HEK293 (cell line): ENCODE data around the gene M1AP.

ENCODE experiments used
- CTCF ChIA-PET: fragments of 350-600 bp; formaldehyde crosslinking; extraction: SDS; loops from one replicate; lab custom pipeline; 2021; ENCODE audit warnings: antibody characterized with exemption; lab: Yijun Ruan, JAX
- POLR2A ChIA-PET: fragments of 300-600 bp; formaldehyde crosslinking; extraction: SDS; loops from one replicate; lab custom pipeline; 2020; ENCODE audit warnings: antibody characterized with exemption, inconsistent platforms; lab: Yijun Ruan, JAX
- H3K27ac ChIP-seq: fragments of 200-500 bp; sonication (Bioruptor generic); 2 replicates; pipeline ENCODE4 v1.5.1; 2014; ENCODE audit warnings: low read depth, low read length, control low read depth, inconsistent platforms; ENCODE audit errors: extremely low read depth
- H3K36me3 ChIP-seq, 2 experiments: fragments of 200-500 bp in 1 of 2; sonication (Bioruptor generic) in 1 of 2; 1 replicate in 1 of 2; 2 replicates in 1 of 2; pipeline ENCODE4 v1.5.1; 2014 to 2017; ENCODE audit warnings: inconsistent platforms in 2 of 2, low read length in 2 of 2; ENCODE audit not compliant: control insufficient read depth in 2 of 2, insufficient read depth in 1 of 2
- H3K4me1 ChIP-seq: fragments of 200-500 bp; sonication (Bioruptor generic); 2 replicates; pipeline ENCODE4 v1.5.1; 2014; ENCODE audit warnings: mild to moderate bottlenecking, low read length, inconsistent platforms; ENCODE audit not compliant: control insufficient read depth, insufficient read depth
- H3K4me3 ChIP-seq: 2 replicates; pipeline ENCODE4 v1.5.1; 2011; ENCODE audit warnings: low read depth, mild to moderate bottlenecking, control low read depth, low read length, moderate library complexity
- H3K9me3 ChIP-seq: fragments of 200-500 bp; sonication (Bioruptor generic); 2 replicates; pipeline ENCODE4 v1.5.1; 2014; ENCODE audit warnings: low read depth, low read length, inconsistent platforms; ENCODE audit not compliant: control insufficient read depth, insufficient read depth
- ATF2 ChIP-seq: fragments of 450-650 bp; formaldehyde crosslinking; IDR thresholded peaks from 2 replicates; pipeline ENCODE4 v1.5.1; 2016; ENCODE audit warnings: missing biosample characterization, missing genetic modification characterization, low read depth
- KLF1 ChIP-seq: fragments of 450-650 bp; formaldehyde crosslinking; IDR thresholded peaks from 2 replicates; pipeline ENCODE4 v1.5.1; 2016; ENCODE audit warnings: missing biosample characterization, missing genetic modification characterization
- RBAK ChIP-seq: fragments of 450-650 bp; formaldehyde crosslinking; IDR thresholded peaks from 2 replicates; pipeline ENCODE4 v1.5.1; 2016; ENCODE audit warnings: missing biosample characterization, missing genetic modification characterization
- REPIN1 ChIP-seq: fragments of 450-650 bp; formaldehyde crosslinking; IDR thresholded peaks from 2 replicates; pipeline ENCODE4 v1.5.1; 2017; ENCODE audit warnings: missing biosample characterization, missing genetic modification characterization, low read depth
- SP7 ChIP-seq: fragments of 450-650 bp; formaldehyde crosslinking; IDR thresholded peaks from 2 replicates; pipeline ENCODE4 v1.5.1; 2016; ENCODE audit warnings: missing biosample characterization, missing genetic modification characterization
- TCF7L2 ChIP-seq: IDR thresholded peaks from 2 replicates; pipeline ENCODE4 v1.6.1; 2011; ENCODE audit warnings: low read depth, mild to moderate bottlenecking, inconsistent platforms, low read length, moderate library complexity, borderline replicate concordance
- ZBTB21 ChIP-seq: fragments of 450-650 bp; formaldehyde crosslinking; IDR thresholded peaks from 2 replicates; pipeline ENCODE4 v1.5.1; 2017; ENCODE audit warnings: missing biosample characterization, missing genetic modification characterization
- ZFHX2 ChIP-seq: fragments of 450-650 bp; formaldehyde crosslinking; conservative IDR thresholded peaks from 2 replicates; pipeline ENCODE4 v1.5.1; 2016; ENCODE audit warnings: missing biosample characterization, missing genetic modification characterization
- ZNF184 ChIP-seq: fragments of 450-650 bp; IDR thresholded peaks from 2 replicates; pipeline ENCODE4 v1.5.1; 2018; ENCODE audit warnings: missing biosample characterization, mild to moderate bottlenecking, missing genetic modification characterization
- ZNF335 ChIP-seq: fragments of 450-650 bp; formaldehyde crosslinking; conservative IDR thresholded peaks from 2 replicates; pipeline ENCODE4 v1.5.1; 2016; ENCODE audit warnings: missing biosample characterization, missing genetic modification characterization
- ZNF398 ChIP-seq: fragments of 450-650 bp; formaldehyde crosslinking; IDR thresholded peaks from 2 replicates; pipeline ENCODE4 v1.5.1; 2017; ENCODE audit warnings: missing biosample characterization, missing genetic modification characterization
- ZNF596 ChIP-seq: fragments of 450-650 bp; IDR thresholded peaks from 2 replicates; pipeline ENCODE4 v1.5.0; 2018; ENCODE audit warnings: missing biosample characterization, mild to moderate bottlenecking, missing genetic modification characterization, moderate library complexity
- ZNF629 ChIP-seq: fragments of 450-650 bp; formaldehyde crosslinking; IDR thresholded peaks from 2 replicates; pipeline ENCODE4 v1.5.1; 2017; ENCODE audit warnings: missing biosample characterization, missing genetic modification characterization
- ZNF670 ChIP-seq: fragments of 450-650 bp; formaldehyde crosslinking; IDR thresholded peaks from 2 replicates; pipeline ENCODE4 v1.5.1; 2016; ENCODE audit warnings: missing biosample characterization, missing genetic modification characterization, low read depth
- ZNF704 ChIP-seq: fragments of 450-650 bp; formaldehyde crosslinking; IDR thresholded peaks from 2 replicates; pipeline ENCODE4 v1.5.1; 2016; ENCODE audit warnings: missing biosample characterization, missing genetic modification characterization
- ZNF830 ChIP-seq: fragments of 450-650 bp; IDR thresholded peaks from 2 replicates; pipeline ENCODE4 v1.5.0; 2018; ENCODE audit warnings: missing biosample characterization, missing genetic modification characterization, low read depth, mild to moderate bottlenecking, moderate library complexity

Gene M1AP

GRCh38 chr2:74617122-74617521 lies 31.0 kb downstream of the M1AP start:
- Histone ChIP-seq H3K4me1 (no peaks in the 10 kb centered on the region), H3K4me3 (no peak overlapping the region), H3K36me3 (no peaks in the 10 kb centered on the region), H3K9me3 (no peaks in the 10 kb centered on the region), H3K27ac (no peak overlapping the region)
- 0 out of 2 replicates have a peak, but pooled peaks have one; percentile 34 for TF ChIP-seq ZBTB21 (tag by site-specific recombination)
- peak; percentile 49; the same call in 1 of the 2 replicates for TF ChIP-seq ZNF629 (tag by site-specific recombination)
- TF ChIP-seq ATF2 (tag by site-specific recombination), result peak; percentile 38; the same call in 1 of the 2 replicates
- TF ChIP-seq ZFHX2 (tag by site-specific recombination), result 0 out of 2 replicates have a peak, but pooled peaks have one; percentile 12
- TF ChIP-seq ZNF596 (tag by site-specific recombination), result no peak
- TF ChIP-seq ZNF704 (tag by site-specific recombination), result no peak
- ChIA-PET CTCF (interaction anchor here (1.2 kb wide), 2 partner anchors 29 to 31 kb away, joined by 4 read pairs; no protein-coding TSS in a partner anchor), POLR2A (no interaction called here)

GRCh38 chr2:74606927-74607326 lies 41.2 kb downstream of the M1AP start:
- TF ChIP-seq ZNF830, result no peak
- TF ChIP-seq, all 188 proteins: peak for 0
- H3K9me3 ChIP-seq, result no peaks in the 10 kb centered on the region
- H3K4me1 ChIP-seq, result 0 out of 2 replicates have a peak, but pooled peaks cover 3% of the 10 kb centered on the region
- no peak overlapping the region for H3K27ac ChIP-seq
- ChIA-PET POLR2A (no interaction called here), CTCF (no interaction called here)
- no peaks in the 10 kb centered on the region for H3K36me3 ChIP-seq
- no peak overlapping the region for H3K4me3 ChIP-seq

GRCh38 chr2:74603282-74604000 lies 44.7 kb downstream of the M1AP start:
- TF ChIP-seq ZNF670 (no peak), KLF1 (tag by site-specific recombination) (peak; percentile 32; the same call in 1 of the 2 replicates), RBAK (tag by site-specific recombination) (no peak), TCF7L2 (no peak), REPIN1 (no peak), SP7 (peak; percentile 83), ZNF398 (peak; percentile 23; the same call in 1 of the 2 replicates), ZNF335 (tag by site-specific recombination) (no peak), ZNF184 (tag by site-specific recombination) (no peak)
- ChIA-PET POLR2A (interaction anchor here (0.6 kb wide), 1 partner anchor 9 kb away, joined by 3 read pairs; no protein-coding TSS in a partner anchor), CTCF (interaction anchor here (0.9 to 1.0 kb wide), 2 partner anchors 16 to 29 kb away, joined by 3 to 4 read pairs; no protein-coding TSS in a partner anchor)
- Histone ChIP-seq H3K9me3 (no peaks in the 10 kb centered on the region), H3K4me3 (no peak overlapping the region), H3K27ac (no peak overlapping the region), H3K4me1 (0 out of 2 replicates have a peak, but pooled peaks cover 3% of the 10 kb centered on the region), H3K36me3 (no peaks in the 10 kb centered on the region)
